ENCODE measurements around the gene APOA1. TPM values are rescaled to one million over a fixed set of nuclear protein-coding genes. Genes with fewer than 3 reads are reported as not detected.

APOA1 gene
- polyA plus RNA-seq, 1 of the 3 experiments (the other 2 are of a cell fraction), result 0.20 TPM

- TF ChIP-seq RAD21 (IDR thresholded peaks at IDR 0.05; ENCODE audit: low read length) (no peak), JUND (IDR thresholded peaks at IDR 0.05) (no peak), USF1 (IDR thresholded peaks at IDR 0.05; ENCODE audit: borderline replicate concordance, low read depth) (no peak), NRF1 (IDR thresholded peaks at IDR 0.05; ENCODE audit: low read depth, low read length) (no peak), EP300 (IDR thresholded peaks at IDR 0.05; ENCODE audit: borderline replicate concordance in 1 of 2, low read depth in 1 of 2, low read length in 1 of 2) (no peak), RCOR1 (IDR thresholded peaks at IDR 0.05; ENCODE audit: low read length) (no peak), RXRA (IDR thresholded peaks at IDR 0.05; ENCODE audit: borderline replicate concordance, low read depth) (no peak), GATA2 (CRISPR knock-in tag; IDR thresholded peaks at IDR 0.05) (no peak), REST (IDR thresholded peaks at IDR 0.05; ENCODE audit: low read depth, low read length) (no peak), USF2 (IDR thresholded peaks at IDR 0.05; ENCODE audit: borderline replicate concordance, low read depth, low read length) (no peak), POLR2AphosphoS5 (IDR thresholded peaks at IDR 0.05; ENCODE audit: low read depth, low read length) (no peak), IRF3 (IDR thresholded peaks at IDR 0.05; ENCODE audit: low read depth, low read length) (no peak), YY1 (IDR thresholded peaks at IDR 0.05; ENCODE audit: low read depth) (no peak), FOXM1 (IDR thresholded peaks at IDR 0.05; ENCODE audit: low read depth) (no peak), ELF1 (IDR thresholded peaks at IDR 0.05) (no peak), GABPA (IDR thresholded peaks at IDR 0.05; ENCODE audit: low read depth) (no peak), NFIC (IDR thresholded peaks at IDR 0.05; ENCODE audit: borderline replicate concordance) (no peak), FOSL2 (IDR thresholded peaks at IDR 0.05; ENCODE audit: borderline replicate concordance, low read depth) (no peak), EZH2phosphoT487 (IDR thresholded peaks at IDR 0.05; ENCODE audit: borderline replicate concordance, low read depth) (no peak), SMC3 (IDR thresholded peaks at IDR 0.05; ENCODE audit: low read depth, low read length) (no peak)
- ChIA-PET POLR2A (no interaction called here), CTCF (interaction anchor here (0.9 to 4.9 kb wide), 5 partner anchors 12 to 323 kb away, joined by 3 to 32 read pairs (median 19); partner anchors contain the start of gene APOA5)
- WGBS (ENCODE audit: low lambda C conversion rate), result 94% methylated on average over 6 of the region's 6 CpGs
- Histone ChIP-seq H3K9me2 (no peaks in the 10 kb centered on the region), H3K4me3 (ENCODE audit: low read depth in 2 of 2, low read length in 1 of 2) (no peak overlapping the region), H3K9ac (no peak overlapping the region), H3K27me3 (ENCODE audit: insufficient read depth) (no peaks in the 10 kb centered on the region), H3K9me3 (no peaks in the 10 kb centered on the region), H3F3A (replicated peaks; ENCODE audit: insufficient read depth) (peaks cover 16% of the 10 kb centered on the region), H3K27ac (ENCODE audit: low read depth in 2 of 2, low read length in 1 of 2) (no peak overlapping the region), H4K20me1 (ENCODE audit: insufficient read depth) (no peaks in the 10 kb centered on the region), H3K4me2 (no peak overlapping the region), H3K36me3 (replicated peaks in 1 of 2; ENCODE audit: control insufficient read depth in 1 of 2, insufficient read depth in 2 of 2, low read length in 1 of 2) (peaks cover 17 to 43% of the 10 kb centered on the region in 2 experiments), H2AFZ (ENCODE audit: low read depth) (no peak overlapping the region), H3K79me2 (ENCODE audit: insufficient read depth) (no peaks in the 10 kb centered on the region), H3K4me1 (ENCODE audit: control insufficient read depth in 1 of 2, insufficient read depth in 2 of 2, low read depth in 1 of 2, low read length in 1 of 2) (peaks cover 21 to 43% of the 10 kb centered on the region in 2 experiments)
- no peak for DNase-seq
Observed at GRCh38 chr11:116860303-116860702, 22.9 kb upstream of the APOA1 start.
